ENCODE measurements around the gene TMSB15B. TPM values are rescaled to one million over a fixed set of nuclear protein-coding genes. Genes with fewer than 3 reads are reported as not detected.
"Not testable (repeated sequence)": the region's sequence is repeated elsewhere in the genome, so short reads cannot be mapped to it uniquely, and the experiment has no call there.

TMSB15B gene
- total RNA-seq, 2 experiments from 2014 or later, result 13.7 to 24.3 TPM

- Histone ChIP-seq H3K4me3 (ENCODE audit: low read depth, low read length, poor library complexity, severe bottlenecking) (peak overlapping the region; percentile 78), H2AFZ (ENCODE audit: low read length) (peak overlapping the region; percentile 27), H3K27ac (ENCODE audit: low read depth, low read length, poor library complexity, severe bottlenecking) (peak overlapping the region; percentile 84), H3K79me2 (ENCODE audit: insufficient read depth, low read depth, low read length) (peaks cover 27% of the 10 kb centered on the region), H3K4me2 (ENCODE audit: low read length) (peak overlapping the region; percentile 98), H4K20me1 (ENCODE audit: insufficient read depth, low read length) (no peaks in the 10 kb centered on the region), H3K36me3 (ENCODE audit: insufficient read depth, low read length) (peaks cover 9% of the 10 kb centered on the region), H3K9me3 (ENCODE audit: low read length) (no peaks in the 10 kb centered on the region), H3K4me1 (ENCODE audit: insufficient read depth, low read length, poor library complexity, severe bottlenecking) (peaks cover 12% of the 10 kb centered on the region), H3K9me2 (ENCODE audit: insufficient read depth, low read length) (no peaks in the 10 kb centered on the region)
- ChIA-PET CTCF (ENCODE audit: unreplicated experiment) (no interaction called here), POLR2A (interaction anchor here (0.6 to 1.8 kb wide), 4 partner anchors 18 to 335 kb away, joined by 3 to 5 read pairs (median 4); partner anchors contain the start of gene ZCCHC18)
- no peak for TF ChIP-seq CTCF (conservative IDR thresholded peaks at IDR 0.05; ENCODE audit: low read length)
- no peak for TF ChIP-seq EZH2phosphoT487 (IDR thresholded peaks at IDR 0.05; ENCODE audit: borderline replicate concordance, low read depth, low read length)
- intact Hi-C loops (cut with micrococcal nuclease; ENCODE audit: unreplicated experiment), result loop anchor here (1.0 to 2.0 kb wide), 3 partner anchors 23 to 238 kb away; partner anchors contain the start of genes MORF4L2 and SLC25A53
- no TSS peak for BruUV-seq (replicated peaks)
- DNase-seq (ENCODE audit: low spot score), result peak; percentile 75
Observed at GRCh38 chrX:103918571-103919269, 43.7 kb upstream of the TMSB15B start.

- intact Hi-C loops (cut with micrococcal nuclease; ENCODE audit: unreplicated experiment), result loop anchor here (2.0 kb wide), 1 partner anchor 238 kb away; the partner anchor contains the start of gene SLC25A53
- Histone ChIP-seq H3K4me1 (ENCODE audit: insufficient read depth, low read length, poor library complexity, severe bottlenecking) (peaks cover 17% of the 10 kb centered on the region), H3K9me2 (ENCODE audit: insufficient read depth, low read length) (no peaks in the 10 kb centered on the region), H3K79me2 (ENCODE audit: insufficient read depth, low read depth, low read length) (peaks cover 32% of the 10 kb centered on the region), H4K20me1 (ENCODE audit: insufficient read depth, low read length) (no peaks in the 10 kb centered on the region), H3K9me3 (ENCODE audit: low read length) (no peaks in the 10 kb centered on the region), H3K27ac (ENCODE audit: low read depth, low read length, poor library complexity, severe bottlenecking) (peak overlapping the region; percentile 84), H2AFZ (ENCODE audit: low read length) (peak overlapping the region; percentile 27; the same call in 1 of the 2 replicates), H3K4me2 (ENCODE audit: low read length) (peak overlapping the region; percentile 98), H3K36me3 (ENCODE audit: insufficient read depth, low read length) (peaks cover 9% of the 10 kb centered on the region), H3K4me3 (ENCODE audit: low read depth, low read length, poor library complexity, severe bottlenecking) (peak overlapping the region; percentile 78)
- DNase-seq (ENCODE audit: low spot score), result peak; percentile 74
- BruUV-seq (replicated peaks), result no TSS peak
- TF ChIP-seq EZH2phosphoT487 (IDR thresholded peaks at IDR 0.05; ENCODE audit: borderline replicate concordance, low read depth, low read length) (no peak), CTCF (conservative IDR thresholded peaks at IDR 0.05; ENCODE audit: low read length) (peak; percentile 54)
- ChIA-PET CTCF (ENCODE audit: unreplicated experiment) (interaction anchor here (0.6 kb wide), 1 partner anchor 190 kb away, joined by 3 read pairs; no protein-coding TSS in a partner anchor), POLR2A (interaction anchor here (0.8 to 1.8 kb wide), 5 partner anchors 18 to 336 kb away, joined by 3 to 5 read pairs (median 4); partner anchors contain the start of genes SLC25A53 and ZCCHC18)
Observed at GRCh38 chrX:103919270-103919637, 43.2 kb upstream of the TMSB15B start.

- peaks cover 45% of the 10 kb centered on the region for H3K79me2 ChIP-seq (ENCODE audit: insufficient read depth, low read depth, low read length)
- peaks cover 15% of the 10 kb centered on the region; the same call in 1 of the 2 replicates for H3K36me3 ChIP-seq (ENCODE audit: insufficient read depth, low read length)
- H2AFZ ChIP-seq (ENCODE audit: low read length); H4K20me1 ChIP-seq (ENCODE audit: insufficient read depth, low read length); CTCF ChIA-PET (ENCODE audit: unreplicated experiment); H3K9me3 ChIP-seq (ENCODE audit: low read length); H3K9me2 ChIP-seq (ENCODE audit: insufficient read depth, low read length); BruUV-seq (replicated peaks); intact Hi-C loops (cut with micrococcal nuclease; ENCODE audit: unreplicated experiment): not testable (repeated sequence)
- peak overlapping the region; percentile 84 for H3K27ac ChIP-seq (ENCODE audit: low read depth, low read length, poor library complexity, severe bottlenecking)
- peak; percentile 14 for DNase-seq (ENCODE audit: low spot score)
- peak overlapping the region; percentile 78 for H3K4me3 ChIP-seq (ENCODE audit: low read depth, low read length, poor library complexity, severe bottlenecking)
- H3K4me2 ChIP-seq (ENCODE audit: low read length), result peak overlapping the region; percentile 98
- POLR2A ChIA-PET, result interaction anchor here (0.8 to 1.2 kb wide), 2 partner anchors 11 to 18 kb away, joined by 3 read pairs; no protein-coding TSS in a partner anchor
- H3K4me1 ChIP-seq (ENCODE audit: insufficient read depth, low read length, poor library complexity, severe bottlenecking), result peaks cover 28% of the 10 kb centered on the region
Observed at GRCh38 chrX:103920515-103920914, 41.9 kb upstream of the TMSB15B start.

All from OCI-LY7 (cell line).